ENCODE measurements around the gene PRDM12.

Gene PRDM12

DNA sequence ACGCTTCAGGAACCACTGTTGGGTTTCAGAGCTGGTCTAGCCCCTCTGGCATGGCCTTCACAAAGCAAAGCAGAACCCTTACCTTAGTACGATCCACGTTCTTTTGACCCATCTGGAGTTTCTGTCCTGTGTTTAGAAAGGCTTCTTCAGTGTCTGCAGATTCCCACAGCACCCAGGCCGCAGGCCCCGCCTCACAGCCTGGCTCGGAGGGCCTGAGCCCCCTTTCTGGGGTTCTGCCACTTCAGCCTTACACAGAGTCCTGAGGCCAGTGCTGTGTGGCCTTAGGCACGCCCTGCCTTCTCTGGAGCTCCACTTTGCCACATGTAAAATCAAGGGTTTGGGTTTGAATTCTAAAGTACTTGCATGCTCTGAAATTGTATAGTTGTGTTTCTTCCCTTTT lies 31.6 kb upstream of the PRDM12 start:
- no peak overlapping the region for H2AFZ ChIP-seq (ENCODE audit: low read length)
- TF ChIP-seq, protein P1, sequence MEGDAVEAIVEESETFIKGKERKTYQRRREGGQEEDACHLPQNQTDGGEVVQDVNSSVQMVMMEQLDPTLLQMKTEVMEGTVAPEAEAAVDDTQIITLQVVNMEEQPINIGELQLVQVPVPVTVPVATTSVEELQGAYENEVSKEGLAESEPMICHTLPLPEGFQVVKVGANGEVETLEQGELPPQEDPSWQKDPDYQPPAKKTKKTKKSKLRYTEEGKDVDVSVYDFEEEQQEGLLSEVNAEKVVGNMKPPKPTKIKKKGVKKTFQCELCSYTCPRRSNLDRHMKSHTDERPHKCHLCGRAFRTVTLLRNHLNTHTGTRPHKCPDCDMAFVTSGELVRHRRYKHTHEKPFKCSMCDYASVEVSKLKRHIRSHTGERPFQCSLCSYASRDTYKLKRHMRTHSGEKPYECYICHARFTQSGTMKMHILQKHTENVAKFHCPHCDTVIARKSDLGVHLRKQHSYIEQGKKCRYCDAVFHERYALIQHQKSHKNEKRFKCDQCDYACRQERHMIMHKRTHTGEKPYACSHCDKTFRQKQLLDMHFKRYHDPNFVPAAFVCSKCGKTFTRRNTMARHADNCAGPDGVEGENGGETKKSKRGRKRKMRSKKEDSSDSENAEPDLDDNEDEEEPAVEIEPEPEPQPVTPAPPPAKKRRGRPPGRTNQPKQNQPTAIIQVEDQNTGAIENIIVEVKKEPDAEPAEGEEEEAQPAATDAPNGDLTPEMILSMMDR (IDR thresholded peaks at IDR 0.05; ENCODE audit: low read length), result no peak
- no peak for TF ChIP-seq EZH2 (IDR thresholded peaks at IDR 0.05; ENCODE audit: borderline replicate concordance, low read length)
- H3K9me3 ChIP-seq (ENCODE audit: low read length), result no peaks in the 10 kb centered on the region
- H3K4me1 ChIP-seq (ENCODE audit: insufficient read depth, low read length, severe bottlenecking), result no peaks in the 10 kb centered on the region
- no peak overlapping the region for H3K27ac ChIP-seq (ENCODE audit: low read depth, low read length, poor library complexity, severe bottlenecking)
- H3K27me3 ChIP-seq (ENCODE audit: insufficient read depth, low read length), result no peaks in the 10 kb centered on the region
- H3K4me3 ChIP-seq (ENCODE audit: low read depth, low read length, poor library complexity, severe bottlenecking), result no peak overlapping the region
- no peaks in the 10 kb centered on the region for H4K20me1 ChIP-seq (ENCODE audit: insufficient read depth, low read length)
- H3K9me2 ChIP-seq (ENCODE audit: low read depth, low read length), result no peaks in the 10 kb centered on the region
- H3F3A ChIP-seq (ENCODE audit: insufficient read depth, low read length), result no peaks in the 10 kb centered on the region
- H3K36me3 ChIP-seq (ENCODE audit: insufficient read depth, low read length), result peaks cover 55% of the 10 kb centered on the region
- H3K9ac ChIP-seq (ENCODE audit: low read length), result no peak overlapping the region
- no peak overlapping the region for H3K4me2 ChIP-seq (ENCODE audit: low read length)
- no peaks in the 10 kb centered on the region for H3K79me2 ChIP-seq (ENCODE audit: insufficient read depth, low read length)

DNA sequence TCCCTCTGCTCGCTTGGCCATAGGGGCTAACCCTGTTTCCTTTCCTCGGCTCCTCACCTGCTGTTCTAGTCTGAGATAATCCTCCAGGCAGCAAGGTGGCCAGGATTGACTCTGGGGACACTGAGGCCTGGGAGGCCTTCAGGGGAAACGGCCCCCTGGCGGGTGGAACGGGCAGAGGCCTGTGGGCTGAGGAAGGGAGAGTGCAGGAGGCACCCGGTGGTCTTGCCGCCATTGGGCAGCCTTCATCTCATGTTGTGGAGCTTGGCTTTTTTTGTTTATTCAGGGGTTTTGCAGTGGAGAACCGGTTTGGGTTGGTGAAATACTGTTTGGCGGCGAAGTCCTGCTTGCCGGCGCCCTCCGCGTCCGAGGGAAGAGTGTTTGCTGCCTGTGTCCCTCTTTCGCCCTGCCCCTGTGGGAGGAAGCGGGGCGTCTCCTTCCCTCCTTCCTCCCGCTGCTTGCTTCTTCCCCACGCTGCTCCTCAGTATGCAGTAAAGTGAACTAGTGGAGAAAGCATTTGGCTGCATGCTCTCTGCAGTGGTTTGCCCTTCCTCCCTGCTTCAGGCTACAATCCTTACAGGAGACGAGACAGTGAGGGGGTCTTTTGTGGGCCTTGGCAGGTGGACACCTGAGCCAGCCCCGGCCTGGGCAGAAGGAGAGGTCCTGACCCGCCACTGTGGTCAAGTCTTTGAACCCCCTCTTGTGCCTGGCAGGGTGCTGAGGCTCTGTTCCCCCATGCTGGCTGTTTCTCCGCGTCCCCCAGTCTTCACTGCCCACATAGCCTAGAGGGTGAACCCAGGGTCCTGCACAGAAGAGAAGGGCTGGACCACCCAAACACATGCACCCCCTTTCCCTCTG lies 30.8 kb upstream of the PRDM12 start:
- H2AFZ ChIP-seq (ENCODE audit: low read length), result no peak overlapping the region
- no peak overlapping the region for H3K4me2 ChIP-seq (ENCODE audit: low read length)

DNA sequence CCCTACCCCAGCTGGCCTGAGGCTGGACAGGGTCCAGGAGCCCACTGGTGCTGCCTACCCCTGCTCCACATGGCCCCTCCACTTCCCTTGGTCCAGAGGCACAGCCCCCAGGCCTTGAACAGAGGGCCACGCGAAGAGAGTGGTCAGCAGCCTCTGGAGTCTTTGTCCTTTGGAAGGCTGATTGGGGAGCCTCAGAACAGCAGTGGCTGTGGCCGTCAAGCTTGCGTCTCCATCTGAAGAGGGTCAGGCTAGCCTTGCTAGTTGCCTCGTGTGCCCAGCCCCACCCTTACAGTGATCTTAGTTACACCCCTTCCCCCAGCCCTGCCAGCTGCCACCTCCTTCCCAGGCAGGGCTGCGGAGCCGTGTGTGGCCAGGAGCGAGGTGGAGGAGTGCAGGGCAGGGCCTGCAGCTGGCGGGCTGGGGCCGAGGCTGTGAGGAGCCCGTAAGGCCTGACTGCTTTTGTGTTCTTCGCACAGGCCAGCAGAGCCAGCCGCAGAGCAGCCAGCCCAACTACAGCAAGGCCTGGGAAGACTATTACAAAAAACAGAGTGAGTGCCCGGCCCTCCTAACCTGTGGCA lies 30.1 kb upstream of the PRDM12 start:
- H3F3A ChIP-seq (ENCODE audit: insufficient read depth, low read length), result no peaks in the 10 kb centered on the region
- H3K9me3 ChIP-seq (ENCODE audit: low read length), result no peaks in the 10 kb centered on the region
- no peak for TF ChIP-seq EZH2 (IDR thresholded peaks at IDR 0.05; ENCODE audit: borderline replicate concordance, low read length)
- TF ChIP-seq, protein P1 (IDR thresholded peaks at IDR 0.05; ENCODE audit: low read length), result no peak
- H3K9ac ChIP-seq (ENCODE audit: low read length), result no peak overlapping the region
- no peak overlapping the region for H3K4me3 ChIP-seq (ENCODE audit: low read depth, low read length, poor library complexity, severe bottlenecking)
- H3K4me1 ChIP-seq (ENCODE audit: insufficient read depth, low read length, severe bottlenecking), result no peaks in the 10 kb centered on the region
- no peak overlapping the region for H2AFZ ChIP-seq (ENCODE audit: low read length)
- no peaks in the 10 kb centered on the region for H3K27me3 ChIP-seq (ENCODE audit: insufficient read depth, low read length)
- no peaks in the 10 kb centered on the region for H3K9me2 ChIP-seq (ENCODE audit: low read depth, low read length)
- H3K4me2 ChIP-seq (ENCODE audit: low read length), result no peak overlapping the region
- H3K27ac ChIP-seq (ENCODE audit: low read depth, low read length, poor library complexity, severe bottlenecking), result no peak overlapping the region
- H3K79me2 ChIP-seq (ENCODE audit: insufficient read depth, low read length), result no peaks in the 10 kb centered on the region
- H3K36me3 ChIP-seq (ENCODE audit: insufficient read depth, low read length), result peaks cover 53% of the 10 kb centered on the region
- no peaks in the 10 kb centered on the region for H4K20me1 ChIP-seq (ENCODE audit: insufficient read depth, low read length)

More for the DNA sequence above, 30.8 kb upstream of the PRDM12 start:
- Histone ChIP-seq H3K4me1 (ENCODE audit: insufficient read depth, low read length, severe bottlenecking) (no peaks in the 10 kb centered on the region), H3K4me3 (ENCODE audit: low read depth, low read length, poor library complexity, severe bottlenecking) (no peak overlapping the region), H3K27me3 (ENCODE audit: insufficient read depth, low read length) (no peaks in the 10 kb centered on the region), H3K27ac (ENCODE audit: low read depth, low read length, poor library complexity, severe bottlenecking) (no peak overlapping the region), H3K9me2 (ENCODE audit: low read depth, low read length) (no peaks in the 10 kb centered on the region), H3K36me3 (ENCODE audit: insufficient read depth, low read length) (peaks cover 53% of the 10 kb centered on the region), H3K9ac (ENCODE audit: low read length) (no peak overlapping the region), H3F3A (ENCODE audit: insufficient read depth, low read length) (no peaks in the 10 kb centered on the region), H4K20me1 (ENCODE audit: insufficient read depth, low read length) (no peaks in the 10 kb centered on the region), H3K79me2 (ENCODE audit: insufficient read depth, low read length) (no peaks in the 10 kb centered on the region), H3K9me3 (ENCODE audit: low read length) (no peaks in the 10 kb centered on the region)
- TF ChIP-seq, protein P1 (IDR thresholded peaks at IDR 0.05; ENCODE audit: low read length), result peak; percentile 16; the same call in 1 of the 2 replicates
- no peak for TF ChIP-seq EZH2 (IDR thresholded peaks at IDR 0.05; ENCODE audit: borderline replicate concordance, low read length)

Data from OCI-LY1 (cell line).